Calu3 (cell line): Measurements from ENCODE around the gene SLC34A2. TPM values are rescaled to one million over a fixed set of nuclear protein-coding genes. Genes with fewer than 3 reads are reported as not detected.

Experiments
- BruUV-seq: library from RNA; stranded (reverse); fragments of 400-500 nt; replicated peaks from 2 replicates; lab custom pipeline; 2021; lab: Mats Ljungman, UMichigan
- CTCF ChIA-PET: fragments of 300-600 bp; sonication (Branson Sonifier 250); formaldehyde crosslinking; loops from one replicate; lab custom pipeline; 2022; ENCODE audit warnings: antibody characterized with exemption; lab: Charles Lee
- DNase-seq: peaks from one replicate; pipeline ENCODE4 v3.0.0; 2022
- H3K27ac Mint-ChIP-seq: one replicate; pipeline ENCODE4 v1.8.0; 2022; ENCODE audit warnings: mixed read lengths; ENCODE audit not compliant: unreplicated experiment
- H3K27me3 Mint-ChIP-seq: one replicate; pipeline ENCODE4 v1.8.0; 2022; ENCODE audit warnings: mixed read lengths; ENCODE audit not compliant: unreplicated experiment
- H3K36me3 Mint-ChIP-seq: one replicate; pipeline ENCODE4 v1.8.0; 2022; ENCODE audit warnings: mild to moderate bottlenecking, moderate library complexity, mixed read lengths; ENCODE audit not compliant: insufficient read depth, unreplicated experiment
- H3K4me1 Mint-ChIP-seq: one replicate; pipeline ENCODE4 v1.8.0; 2022; ENCODE audit warnings: mild to moderate bottlenecking, low read depth, mixed read lengths; ENCODE audit not compliant: unreplicated experiment
- H3K4me3 Mint-ChIP-seq: one replicate; pipeline ENCODE4 v1.8.0; 2022; ENCODE audit warnings: mild to moderate bottlenecking, low read depth, moderate library complexity, mixed read lengths; ENCODE audit not compliant: unreplicated experiment
- H3K9me3 Mint-ChIP-seq: one replicate; pipeline ENCODE4 v1.8.0; 2022; ENCODE audit warnings: low read depth, mixed read lengths; ENCODE audit not compliant: unreplicated experiment
- intact Hi-C: fragments of 100-400 bp; cut with micrococcal nuclease; formaldehyde crosslinking; loops from one replicate; pipeline ENCODE4 v1.10.0; 2022; ENCODE audit not compliant: unreplicated experiment
- total RNA-seq: library from RNA; stranded (reverse); gene quantifications from 2 replicates; pipeline ENCODE4 v1.2.3, GENCODE V29; 2022
- TF ChIP-seq, protein P1 (sequence below): fragments of 200-600 bp; IDR thresholded peaks from one replicate; pipeline ENCODE4 v1.8.0; 2022; ENCODE audit warnings: antibody characterized with exemption; ENCODE audit not compliant: unreplicated experiment

SLC34A2 gene
- total RNA-seq, 1 experiment from 2014 or later: 23.0 TPM

- TF ChIP-seq, protein P1, sequence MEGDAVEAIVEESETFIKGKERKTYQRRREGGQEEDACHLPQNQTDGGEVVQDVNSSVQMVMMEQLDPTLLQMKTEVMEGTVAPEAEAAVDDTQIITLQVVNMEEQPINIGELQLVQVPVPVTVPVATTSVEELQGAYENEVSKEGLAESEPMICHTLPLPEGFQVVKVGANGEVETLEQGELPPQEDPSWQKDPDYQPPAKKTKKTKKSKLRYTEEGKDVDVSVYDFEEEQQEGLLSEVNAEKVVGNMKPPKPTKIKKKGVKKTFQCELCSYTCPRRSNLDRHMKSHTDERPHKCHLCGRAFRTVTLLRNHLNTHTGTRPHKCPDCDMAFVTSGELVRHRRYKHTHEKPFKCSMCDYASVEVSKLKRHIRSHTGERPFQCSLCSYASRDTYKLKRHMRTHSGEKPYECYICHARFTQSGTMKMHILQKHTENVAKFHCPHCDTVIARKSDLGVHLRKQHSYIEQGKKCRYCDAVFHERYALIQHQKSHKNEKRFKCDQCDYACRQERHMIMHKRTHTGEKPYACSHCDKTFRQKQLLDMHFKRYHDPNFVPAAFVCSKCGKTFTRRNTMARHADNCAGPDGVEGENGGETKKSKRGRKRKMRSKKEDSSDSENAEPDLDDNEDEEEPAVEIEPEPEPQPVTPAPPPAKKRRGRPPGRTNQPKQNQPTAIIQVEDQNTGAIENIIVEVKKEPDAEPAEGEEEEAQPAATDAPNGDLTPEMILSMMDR: no peak
- H3K27me3 Mint-ChIP-seq: no peaks in the 10 kb centered on the region
- peaks cover 11% of the 10 kb centered on the region for H3K4me1 Mint-ChIP-seq
- H3K9me3 Mint-ChIP-seq: no peaks in the 10 kb centered on the region
- no peak overlapping the region for H3K27ac Mint-ChIP-seq
- BruUV-seq: no TSS peak
- intact Hi-C loops: no loop called here
- CTCF ChIA-PET: no interaction called here
- DNase-seq: peak; percentile 46
- H3K36me3 Mint-ChIP-seq: no peaks in the 10 kb centered on the region
- H3K4me3 Mint-ChIP-seq: no peak overlapping the region
Observed at GRCh38 chr4:25632135-25632534, 23.5 kb upstream of the SLC34A2 start.

- H3K4me1 Mint-ChIP-seq: peaks cover 11% of the 10 kb centered on the region
Observed at GRCh38 chr4:25633541-25633940, 22.1 kb upstream of the SLC34A2 start.

GRCh38 chr4:25635501-25635900 is 20.1 kb upstream of the SLC34A2 start:
- TF ChIP-seq, protein P1: no peak
- Mint-ChIP-seq H3K9me3 (no peaks in the 10 kb centered on the region), H3K27me3 (no peaks in the 10 kb centered on the region), H3K4me1 (peaks cover 11% of the 10 kb centered on the region), H3K36me3 (no peaks in the 10 kb centered on the region), H3K27ac (no peak overlapping the region), H3K4me3 (no peak overlapping the region)
- DNase-seq: peak; percentile 9
- intact Hi-C loops: no loop called here
- BruUV-seq: no TSS peak
- CTCF ChIA-PET: no interaction called here

More at GRCh38 chr4:25633541-25633940, 22.1 kb upstream of the SLC34A2 start:
- no TSS peak for BruUV-seq
- TF ChIP-seq, protein P1: no peak
- no peaks in the 10 kb centered on the region for H3K36me3 Mint-ChIP-seq
- no peaks in the 10 kb centered on the region for H3K9me3 Mint-ChIP-seq
- no peak for DNase-seq
- no peak overlapping the region for H3K27ac Mint-ChIP-seq
- CTCF ChIA-PET: interaction anchor here (0.7 kb wide), 1 partner anchor 13 kb away, joined by 4 read pairs; no protein-coding TSS in a partner anchor
- intact Hi-C loops: no loop called here
- no peak overlapping the region for H3K4me3 Mint-ChIP-seq
- H3K27me3 Mint-ChIP-seq: no peaks in the 10 kb centered on the region

- DNase-seq: no peak
- peaks cover 8% of the 10 kb centered on the region for H3K4me1 Mint-ChIP-seq
- intact Hi-C loops: no loop called here
- no peak overlapping the region for H3K27ac Mint-ChIP-seq
- H3K27me3 Mint-ChIP-seq: no peaks in the 10 kb centered on the region
- TF ChIP-seq, protein P1: no peak
- no peaks in the 10 kb centered on the region for H3K9me3 Mint-ChIP-seq
- no peaks in the 10 kb centered on the region for H3K36me3 Mint-ChIP-seq
- BruUV-seq: no TSS peak
- CTCF ChIA-PET: no interaction called here
- H3K4me3 Mint-ChIP-seq: no peak overlapping the region
Observed at GRCh38 chr4:25637581-25638220, 17.9 kb upstream of the SLC34A2 start.
